Tibial nerve (tissue), 4 donors: Measurements from ENCODE around the gene SLC10A7.

Experiments
- EP300 ChIP-seq, 2 donors: sonication (generic); formaldehyde crosslinking; IDR thresholded peaks; one replicate each; pipeline ENCODE4 v1.6.1; 2017; ENCODE audit warnings: antibody characterized with exemption in 2 of 2, mild to moderate bottlenecking in 1 of 2
- POLR2A ChIP-seq, 2 donors: fragments of 450-650 bp; IDR thresholded peaks; one replicate each; pipeline ENCODE4 v1.6.1; 2017; ENCODE audit warnings: antibody characterized with exemption in 2 of 2, mild to moderate bottlenecking in 2 of 2, moderate library complexity in 2 of 2
- TF ChIP-seq, protein P1 (sequence below), 5 experiments: fragments of 200-600 bp in 3 of 5; fragments of 450-650 bp in 2 of 5; sonication (generic) in 3 of 5; IDR thresholded peaks; one replicate each; pipeline ENCODE4 v1.5.1; 2016 to 2019; ENCODE audit warnings: antibody characterized with exemption in 5 of 5, mild to moderate bottlenecking in 3 of 5, moderate library complexity in 2 of 5

DNA sequence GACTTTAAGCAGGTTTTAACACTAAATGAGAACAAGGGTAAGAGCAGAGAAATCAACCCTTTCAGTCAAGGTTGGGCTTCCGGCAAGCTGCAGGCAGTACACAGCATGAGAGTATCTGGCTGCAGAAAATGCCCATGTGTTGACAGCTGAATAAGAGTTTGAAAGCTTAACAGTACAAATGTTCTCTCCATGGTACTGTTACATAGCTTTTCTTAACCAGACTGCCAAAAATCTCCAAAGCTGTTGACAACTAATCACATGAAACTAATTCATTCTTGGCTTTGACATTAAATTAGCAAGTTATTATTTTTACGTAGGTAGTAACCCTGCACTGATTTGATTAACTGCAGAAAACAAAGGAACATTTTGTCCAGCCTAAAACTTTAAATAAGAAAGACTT, 153.5 kb downstream of the SLC10A7 start:
- TF ChIP-seq, protein P1, sequence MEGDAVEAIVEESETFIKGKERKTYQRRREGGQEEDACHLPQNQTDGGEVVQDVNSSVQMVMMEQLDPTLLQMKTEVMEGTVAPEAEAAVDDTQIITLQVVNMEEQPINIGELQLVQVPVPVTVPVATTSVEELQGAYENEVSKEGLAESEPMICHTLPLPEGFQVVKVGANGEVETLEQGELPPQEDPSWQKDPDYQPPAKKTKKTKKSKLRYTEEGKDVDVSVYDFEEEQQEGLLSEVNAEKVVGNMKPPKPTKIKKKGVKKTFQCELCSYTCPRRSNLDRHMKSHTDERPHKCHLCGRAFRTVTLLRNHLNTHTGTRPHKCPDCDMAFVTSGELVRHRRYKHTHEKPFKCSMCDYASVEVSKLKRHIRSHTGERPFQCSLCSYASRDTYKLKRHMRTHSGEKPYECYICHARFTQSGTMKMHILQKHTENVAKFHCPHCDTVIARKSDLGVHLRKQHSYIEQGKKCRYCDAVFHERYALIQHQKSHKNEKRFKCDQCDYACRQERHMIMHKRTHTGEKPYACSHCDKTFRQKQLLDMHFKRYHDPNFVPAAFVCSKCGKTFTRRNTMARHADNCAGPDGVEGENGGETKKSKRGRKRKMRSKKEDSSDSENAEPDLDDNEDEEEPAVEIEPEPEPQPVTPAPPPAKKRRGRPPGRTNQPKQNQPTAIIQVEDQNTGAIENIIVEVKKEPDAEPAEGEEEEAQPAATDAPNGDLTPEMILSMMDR (IDR thresholded peaks at IDR 0.05), result no peak
- TF ChIP-seq POLR2A (IDR thresholded peaks at IDR 0.05) (no peak), EP300 (IDR thresholded peaks at IDR 0.05) (no peak)
